Cardiac atrium fibroblast (primary cell): ENCODE data around the gene CMIP. TPM values are rescaled to one million over a fixed set of nuclear protein-coding genes. Genes with fewer than 3 reads are reported as not detected.

ENCODE experiments used
- total RNA-seq: library from RNA; depleted of rRNA; stranded (reverse); fragments of >200 nt; gene quantifications from 2 replicates; pipeline ENCODE4 v1.2.3, GENCODE V29; 2015

Gene CMIP
- total RNA-seq = 11.0 and 12.0 TPM in 2 replicates

DNA sequence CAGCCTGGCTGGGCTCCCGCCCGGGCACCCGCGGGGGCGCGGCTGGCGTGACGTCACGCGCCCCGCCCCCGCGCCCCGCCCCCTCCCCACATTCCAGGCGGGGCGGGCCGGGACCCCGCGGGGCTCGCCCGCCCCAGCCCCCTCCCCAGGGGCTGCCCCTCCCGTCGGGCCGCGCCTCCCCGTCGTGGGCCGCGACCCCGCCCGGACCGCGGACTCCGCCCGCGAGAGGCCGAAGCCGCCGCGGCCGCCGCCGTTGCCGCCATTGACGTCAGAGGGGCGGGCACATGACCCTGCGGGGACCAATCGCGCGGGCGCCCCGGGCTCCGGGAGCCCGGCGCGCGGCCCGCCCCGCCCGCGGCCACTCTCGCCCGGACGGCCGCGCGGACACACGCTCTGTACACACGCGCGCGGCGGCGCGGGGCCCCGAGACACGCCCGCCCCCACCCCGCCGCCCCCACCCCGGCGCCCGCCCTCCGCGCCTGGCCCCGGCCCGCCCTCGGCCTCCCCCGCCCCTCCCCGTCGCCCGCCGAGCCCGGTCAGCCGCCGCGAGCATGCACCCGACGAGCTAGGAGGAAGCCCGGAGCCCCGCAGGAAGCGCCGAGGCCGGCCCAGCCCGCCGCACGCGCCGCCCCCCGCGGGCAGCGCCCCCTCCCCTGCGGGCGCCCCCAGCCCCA is at the start of gene CMIP:
Gene CMIP (plus strand): TSS at position 361 of the 674 bp plus-strand sequence.

Other genes starting within 250 kb of the CMIP start
- not detected in 2 replicates for gene BCO1, start 206.1 kb upstream of the CMIP start, total RNA-seq
- gene GAN, start 129.8 kb upstream of the CMIP start, total RNA-seq = 2.2 and 6.5 TPM in 2 replicates